Parietal lobe (tissue), 2 donors: ENCODE data around the gene COMMD1. TPM values are rescaled to one million over a fixed set of nuclear protein-coding genes. Genes with fewer than 3 reads are reported as not detected.

Source experiments
- small RNA-seq: library from RNA; depleted of rRNA; stranded (forward); fragments of <200 nt; gene quantifications from one replicate; pipeline ENCODE3, GENCODE V24; 2014; ENCODE audit warnings: low replicate concordance
- total RNA-seq: library from RNA; depleted of rRNA; stranded (reverse); fragments of >200 nt; gene quantifications from one replicate; pipeline ENCODE4 v1.2.3, GENCODE V29; 2014

Gene COMMD1
- total RNA-seq: 48.5 TPM

DNA sequence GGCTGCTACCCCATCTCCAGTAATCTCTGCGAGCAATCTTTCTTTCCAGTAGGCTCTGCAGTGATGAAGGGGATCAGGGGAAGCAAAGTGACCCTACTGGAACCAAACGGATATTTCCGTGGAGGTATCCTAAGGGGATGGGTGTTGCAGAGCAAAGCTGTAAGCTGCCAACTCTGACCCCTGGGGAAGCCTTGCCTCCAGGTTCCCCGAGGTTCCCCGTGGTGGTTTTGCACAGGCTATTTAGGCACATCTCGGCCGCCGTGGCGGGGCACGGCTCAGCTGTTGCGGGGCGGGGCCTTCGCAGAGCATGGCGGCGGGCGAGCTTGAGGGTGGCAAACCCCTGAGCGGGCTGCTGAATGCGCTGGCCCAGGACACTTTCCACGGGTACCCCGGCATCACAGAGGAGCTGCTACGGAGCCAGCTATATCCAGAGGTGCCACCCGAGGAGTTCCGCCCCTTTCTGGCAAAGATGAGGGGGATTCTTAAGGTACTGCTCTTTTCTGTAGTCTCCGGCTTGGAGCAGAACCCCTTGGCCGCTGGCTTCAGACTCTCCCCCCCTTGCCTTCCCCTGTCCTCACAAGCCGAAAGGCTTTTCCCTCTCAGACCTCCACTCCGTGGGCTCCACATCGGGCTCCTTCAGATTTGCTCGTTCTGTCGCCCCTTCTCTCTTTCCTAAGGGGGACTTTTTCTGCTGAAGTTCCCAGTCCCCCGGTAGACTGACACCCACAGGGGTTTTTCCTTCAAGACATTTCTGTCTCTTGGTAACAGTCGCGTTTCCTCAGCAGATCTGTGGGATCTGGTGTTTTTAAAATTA, at the start of gene COMMD1:
TSS of gene COMMD1 (plus strand) at position 303 of the 814 bp plus-strand sequence. CDS start at position 308, 5 bp downstream.

DNA sequence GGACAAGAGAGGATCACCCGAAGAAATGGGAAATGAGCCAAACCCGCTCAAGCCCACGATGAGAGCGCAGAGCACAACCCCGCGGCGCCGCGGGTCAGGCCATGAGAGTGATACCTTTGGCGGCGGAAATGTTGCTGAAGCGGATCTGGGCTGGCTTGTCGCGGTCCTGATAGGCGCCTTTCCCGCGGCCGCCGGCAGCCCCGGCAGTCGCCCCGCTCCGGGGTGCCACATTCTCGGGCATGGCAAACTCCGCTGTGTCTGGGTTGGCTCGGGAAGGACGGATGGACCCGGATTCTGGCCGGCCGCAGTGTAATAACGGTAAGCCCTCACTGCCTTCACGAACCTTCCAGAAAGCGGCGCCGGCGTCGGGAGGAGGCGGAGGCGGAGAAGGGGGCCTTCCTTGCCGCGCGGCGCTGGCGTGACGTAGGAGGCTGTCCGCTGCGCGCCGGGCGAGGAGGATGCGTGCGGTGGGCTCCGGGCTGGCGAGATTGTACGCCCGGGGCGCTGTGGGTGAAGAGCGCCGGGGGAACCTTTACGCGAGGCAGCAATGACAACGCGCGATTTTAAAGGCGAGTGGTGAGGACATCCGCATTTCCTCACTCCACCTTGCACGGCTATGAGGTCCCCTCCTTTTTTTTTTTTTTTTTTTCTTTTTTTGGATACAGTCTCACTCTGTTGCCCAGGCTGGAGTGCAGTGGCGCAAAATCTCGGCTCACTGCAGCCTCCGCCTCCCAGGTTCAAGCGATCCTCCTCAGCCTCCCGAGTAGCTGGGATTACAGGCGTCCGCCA, 17.0 kb upstream of the COMMD1 start, which contains the start of gene CCT4:
TSS of gene CCT4 (minus strand) at position 390 of the 789 bp plus-strand sequence. CDS start at position 241, 149 bp downstream.

Small RNA genes lying within 50 kb of the gene (small RNA-seq; reads per million reads assigned to genes)
- gene RF00019: not detected

Other genes with a start within 250 kb of the COMMD1 start
- gene FAM161A, start 51.6 kb upstream of the COMMD1 start, total RNA-seq: 29.1 TPM
- gene CCT4, start 17.0 kb upstream of the COMMD1 start, total RNA-seq: 132 TPM